GM11168 (cell line): ENCODE results near the gene PAX2.

Experiments used
- in situ Hi-C: fragments of 300-500 bp; cut with MboI; formaldehyde crosslinking; loops from one replicate; pipeline ENCODE4 v1.12.0; 2022; ENCODE audit warnings: low sequenced_read_pairs; ENCODE audit not compliant: unreplicated experiment

The PAX2 gene

DNA sequence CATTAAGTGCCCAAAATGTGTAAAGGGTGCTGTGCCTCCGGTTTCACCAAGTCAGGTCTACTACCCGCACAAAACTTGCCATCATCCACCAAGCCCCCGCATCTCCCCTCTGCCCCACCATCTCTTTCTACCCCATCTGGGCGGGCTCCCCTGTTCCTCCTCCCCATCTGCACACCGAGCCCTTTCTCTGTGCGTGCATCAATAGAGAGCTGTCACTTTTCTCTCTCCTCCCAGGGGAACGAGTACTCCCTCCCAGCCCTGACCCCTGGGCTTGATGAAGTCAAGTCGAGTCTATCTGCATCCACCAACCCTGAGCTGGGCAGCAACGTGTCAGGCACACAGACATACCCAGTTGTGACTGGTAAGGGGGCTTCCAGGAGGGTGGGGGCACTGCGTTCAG, 63.5 kb downstream of the PAX2 start:
- in situ Hi-C loops = no loop called here

- in situ Hi-C loops = no loop called here
Measured at GRCh38 chr10:100810091-100810834, 64.9 kb downstream of the PAX2 start.

DNA sequence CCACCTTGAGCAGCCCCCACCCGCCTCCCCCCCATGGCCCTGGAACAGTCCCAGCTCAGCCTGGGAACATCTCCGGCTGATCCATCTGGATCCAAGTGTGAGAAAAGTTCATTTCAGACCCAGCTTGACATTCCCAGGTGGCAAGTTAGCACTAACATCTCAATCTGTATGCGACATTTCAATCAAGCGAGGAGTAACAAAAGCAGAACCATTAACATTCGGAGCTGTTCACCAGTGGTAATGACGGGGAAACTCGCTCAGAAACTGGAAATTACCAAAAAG, 65.4 kb downstream of the PAX2 start:
- in situ Hi-C loops = no loop called here

DNA sequence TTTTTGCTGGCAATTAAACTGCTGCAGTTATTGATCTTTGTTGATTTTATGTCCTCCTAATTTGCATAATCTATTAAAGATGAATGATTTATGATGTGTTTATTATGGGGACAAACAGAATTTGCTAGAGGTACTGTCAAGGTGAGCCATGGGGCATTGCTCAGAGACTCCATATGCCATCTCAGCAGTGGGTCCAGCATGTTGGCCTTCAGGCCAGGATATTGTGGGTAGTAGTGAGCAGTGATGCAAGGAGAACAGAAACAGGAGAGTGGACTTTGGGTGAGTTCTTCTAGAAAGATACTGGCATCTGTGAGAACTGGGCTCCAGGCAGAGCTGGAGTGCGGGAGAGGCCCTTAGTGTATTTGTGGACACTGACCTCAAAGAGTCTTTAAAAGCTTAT, 65.9 kb downstream of the PAX2 start:
- in situ Hi-C loops = no loop called here

DNA sequence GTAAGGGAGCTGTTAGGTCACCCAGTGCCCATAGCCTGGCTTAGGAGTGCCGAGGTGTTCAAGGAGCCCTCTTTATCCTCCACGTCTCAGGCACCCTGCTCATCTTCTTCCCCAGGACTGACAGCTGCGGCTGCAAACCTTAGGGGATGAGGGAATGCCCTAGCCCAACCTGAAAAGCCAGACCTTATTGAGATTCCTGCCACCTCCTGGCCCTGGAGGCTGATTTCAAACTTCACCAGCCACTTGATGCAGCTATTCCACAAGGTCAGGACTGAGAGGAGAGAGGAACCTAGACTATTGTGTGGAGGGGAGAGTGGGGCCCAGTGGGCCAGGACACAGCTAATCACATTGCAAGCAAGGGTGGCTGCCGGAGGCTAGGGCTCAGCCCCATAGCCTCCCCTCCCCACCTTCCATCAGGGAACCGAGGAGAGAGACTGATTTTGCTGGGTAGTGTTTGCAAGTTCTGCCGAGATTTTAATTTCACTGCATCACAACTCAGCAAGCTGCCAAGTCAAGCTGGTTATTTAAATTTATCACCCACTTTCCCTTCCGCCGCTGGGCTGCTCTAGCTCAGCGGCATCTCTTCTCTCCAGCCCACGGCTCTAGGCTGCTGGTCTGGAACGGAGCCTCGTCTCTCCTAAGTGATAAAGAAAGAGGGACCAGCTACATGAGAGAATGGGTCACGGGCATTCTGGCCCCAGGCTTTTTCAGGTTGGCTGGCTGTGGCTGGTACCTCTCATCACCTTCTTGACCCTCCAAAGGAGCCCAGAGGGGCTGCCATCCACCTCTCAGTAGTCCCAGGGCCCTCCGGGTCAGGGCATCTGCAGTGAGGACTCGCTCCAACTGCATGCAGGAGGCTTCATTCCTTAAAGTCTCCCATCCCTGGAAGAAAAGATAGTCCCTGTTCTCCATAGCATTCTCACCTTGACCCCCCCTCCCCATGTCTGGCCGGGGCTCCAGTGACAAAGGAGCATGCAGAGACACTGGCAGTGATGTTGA, 66.7 kb downstream of the PAX2 start:
- in situ Hi-C loops = no loop called here

- in situ Hi-C loops = no loop called here
Measured at GRCh38 chr10:100812978-100813377, 67.6 kb downstream of the PAX2 start.

GRCh38 chr10:100814751-100815474, 69.5 kb downstream of the PAX2 start:
- in situ Hi-C loops = no loop called here

DNA sequence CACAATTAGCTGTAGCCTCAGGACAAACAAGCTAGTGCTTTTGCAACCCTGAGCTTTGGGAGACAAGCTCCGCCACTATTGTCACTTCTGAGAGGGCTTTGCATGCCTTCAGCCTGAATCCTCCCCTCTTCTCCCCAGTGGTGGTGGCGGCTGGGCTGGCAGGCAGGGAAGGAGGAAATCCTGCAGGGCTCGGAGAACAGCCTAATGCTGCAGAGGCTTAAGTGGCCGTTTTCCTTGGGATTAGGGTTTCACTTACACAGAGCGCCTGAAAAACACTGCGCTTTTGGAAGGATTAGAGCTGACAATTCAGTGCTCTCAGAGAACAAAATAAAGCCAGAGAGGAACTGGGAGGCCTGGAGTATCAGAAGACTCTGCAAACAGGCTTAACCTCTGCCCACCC, 71.3 kb downstream of the PAX2 start:
- in situ Hi-C loops = no loop called here

GRCh38 chr10:100817268-100817839, 72.0 kb downstream of the PAX2 start:
- in situ Hi-C loops = no loop called here

DNA sequence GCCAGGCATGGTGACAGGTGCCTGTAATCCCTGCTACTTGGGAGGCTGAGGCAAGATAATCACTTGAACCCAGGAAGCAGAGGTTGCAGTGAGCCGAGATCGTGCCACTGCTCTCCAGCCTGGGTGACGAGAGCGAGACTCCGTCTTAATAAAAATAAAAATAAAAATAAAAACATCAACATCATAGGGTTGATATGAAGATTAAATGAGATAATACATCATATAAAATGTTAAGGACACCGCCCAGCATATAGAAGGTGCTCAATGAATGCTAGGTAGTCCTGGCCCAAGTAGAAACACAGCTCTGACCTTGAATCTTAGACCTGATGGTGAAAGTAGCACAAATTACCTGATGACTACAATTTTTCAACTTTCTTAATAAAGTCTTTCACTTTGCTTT, 74.0 kb downstream of the PAX2 start:
- in situ Hi-C loops = no loop called here

GRCh38 chr10:100823194-100823593, 77.8 kb downstream of the PAX2 start:
- in situ Hi-C loops = no loop called here

- in situ Hi-C loops = no loop called here
Measured at GRCh38 chr10:100824886-100825285, 79.5 kb downstream of the PAX2 start.

DNA sequence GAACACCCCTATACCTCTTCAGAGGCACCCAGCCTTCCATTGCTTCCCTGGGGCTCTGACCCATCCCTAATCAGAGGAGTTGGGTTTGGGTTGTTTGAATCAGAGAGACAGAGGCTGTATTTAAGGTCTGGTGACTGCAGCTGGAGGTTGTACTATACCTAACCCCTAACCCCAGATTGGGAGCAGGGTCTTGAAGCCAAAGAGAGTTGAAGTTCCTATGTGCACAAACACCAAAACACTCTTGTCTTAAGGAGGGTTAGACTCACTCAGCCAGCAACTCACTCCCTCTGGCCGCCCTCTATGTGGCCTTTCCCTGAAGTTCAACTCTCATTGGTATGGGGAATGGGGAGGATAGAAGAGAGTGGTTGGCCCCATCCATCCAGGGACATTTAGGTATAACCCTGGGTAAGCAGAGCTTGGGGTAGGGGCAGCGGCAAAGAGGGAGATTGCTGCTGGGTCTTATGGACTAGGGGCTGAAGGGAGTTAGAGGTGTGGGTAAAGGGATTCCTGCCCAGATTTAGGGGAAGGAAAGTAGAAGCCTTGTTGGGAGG, 80.0 kb downstream of the PAX2 start:
- in situ Hi-C loops = no loop called here

GRCh38 chr10:100826031-100826651, 80.8 kb downstream of the PAX2 start:
- in situ Hi-C loops = no loop called here

GRCh38 chr10:100826661-100826982, 81.2 kb downstream of the PAX2 start:
- in situ Hi-C loops = no loop called here

DNA sequence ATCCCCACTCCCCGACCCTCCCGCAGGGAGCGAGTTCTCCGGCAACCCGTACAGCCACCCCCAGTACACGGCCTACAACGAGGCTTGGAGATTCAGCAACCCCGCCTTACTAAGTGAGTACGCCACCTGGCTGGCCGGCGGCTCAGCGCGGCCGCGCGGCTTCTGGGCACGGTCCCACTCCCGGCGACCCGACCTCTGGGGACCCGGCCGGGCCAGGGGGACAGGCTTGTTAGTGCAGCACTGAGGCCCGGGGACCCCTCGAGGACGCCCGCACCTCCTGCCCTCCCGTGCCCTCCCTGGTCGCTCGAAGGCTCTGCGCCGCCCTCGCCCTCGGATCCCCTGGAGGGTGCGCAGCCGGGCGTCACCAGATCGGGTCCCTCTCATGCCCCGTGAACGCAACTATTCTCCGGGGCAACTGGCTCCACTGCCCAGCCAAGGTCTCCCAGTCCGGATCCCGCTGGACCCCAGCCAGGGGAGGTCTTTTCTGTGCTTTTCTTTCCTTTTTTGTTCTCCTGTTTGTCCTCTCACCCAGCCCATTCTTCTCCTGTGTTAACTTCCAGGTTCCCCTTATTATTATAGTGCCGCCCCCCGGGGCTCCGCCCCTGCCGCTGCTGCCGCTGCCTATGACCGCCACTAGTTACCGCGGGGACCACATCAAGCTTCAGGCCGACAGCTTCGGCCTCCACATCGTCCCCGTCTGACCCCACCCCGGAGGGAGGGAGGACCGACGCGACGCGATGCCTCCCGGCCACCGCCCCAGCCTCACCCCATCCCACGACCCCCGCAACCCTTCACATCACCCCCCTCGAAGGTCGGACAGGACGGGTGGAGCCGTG, 81.8 kb downstream of the PAX2 start:
- in situ Hi-C loops = no loop called here

DNA sequence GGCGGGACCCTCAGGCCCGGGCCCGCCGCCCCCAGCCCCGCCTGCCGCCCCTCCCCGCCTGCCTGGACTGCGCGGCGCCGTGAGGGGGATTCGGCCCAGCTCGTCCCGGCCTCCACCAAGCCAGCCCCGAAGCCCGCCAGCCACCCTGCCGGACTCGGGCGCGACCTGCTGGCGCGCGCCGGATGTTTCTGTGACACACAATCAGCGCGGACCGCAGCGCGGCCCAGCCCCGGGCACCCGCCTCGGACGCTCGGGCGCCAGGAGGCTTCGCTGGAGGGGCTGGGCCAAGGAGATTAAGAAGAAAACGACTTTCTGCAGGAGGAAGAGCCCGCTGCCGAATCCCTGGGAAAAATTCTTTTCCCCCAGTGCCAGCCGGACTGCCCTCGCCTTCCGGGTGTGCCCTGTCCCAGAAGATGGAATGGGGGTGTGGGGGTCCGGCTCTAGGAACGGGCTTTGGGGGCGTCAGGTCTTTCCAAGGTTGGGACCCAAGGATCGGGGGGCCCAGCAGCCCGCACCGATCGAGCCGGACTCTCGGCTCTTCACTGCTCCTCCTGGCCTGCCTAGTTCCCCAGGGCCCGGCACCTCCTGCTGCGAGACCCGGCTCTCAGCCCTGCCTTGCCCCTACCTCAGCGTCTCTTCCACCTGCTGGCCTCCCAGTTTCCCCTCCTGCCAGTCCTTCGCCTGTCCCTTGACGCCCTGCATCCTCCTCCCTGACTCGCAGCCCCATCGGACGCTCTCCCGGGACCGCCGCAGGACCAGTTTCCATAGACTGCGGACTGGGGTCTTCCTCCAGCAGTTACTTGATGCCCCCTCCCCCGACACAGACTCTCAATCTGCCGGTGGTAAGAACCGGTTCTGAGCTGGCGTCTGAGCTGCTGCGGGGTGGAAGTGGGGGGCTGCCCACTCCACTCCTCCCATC, 82.7 kb downstream of the PAX2 start:
- in situ Hi-C loops = no loop called here

DNA sequence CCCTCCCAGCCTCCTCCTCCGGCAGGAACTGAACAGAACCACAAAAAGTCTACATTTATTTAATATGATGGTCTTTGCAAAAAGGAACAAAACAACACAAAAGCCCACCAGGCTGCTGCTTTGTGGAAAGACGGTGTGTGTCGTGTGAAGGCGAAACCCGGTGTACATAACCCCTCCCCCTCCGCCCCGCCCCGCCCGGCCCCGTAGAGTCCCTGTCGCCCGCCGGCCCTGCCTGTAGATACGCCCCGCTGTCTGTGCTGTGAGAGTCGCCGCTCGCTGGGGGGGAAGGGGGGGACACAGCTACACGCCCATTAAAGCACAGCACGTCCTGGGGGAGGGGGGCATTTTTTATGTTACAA, 83.3 kb downstream of the PAX2 start:
- in situ Hi-C loops = no loop called here
